ENCODE data around the gene PRKCB.
"Not testable (repeated sequence)": the region's sequence is repeated elsewhere in the genome, so short reads cannot be mapped to it uniquely, and the experiment has no call there.

PRKCB gene

DNA sequence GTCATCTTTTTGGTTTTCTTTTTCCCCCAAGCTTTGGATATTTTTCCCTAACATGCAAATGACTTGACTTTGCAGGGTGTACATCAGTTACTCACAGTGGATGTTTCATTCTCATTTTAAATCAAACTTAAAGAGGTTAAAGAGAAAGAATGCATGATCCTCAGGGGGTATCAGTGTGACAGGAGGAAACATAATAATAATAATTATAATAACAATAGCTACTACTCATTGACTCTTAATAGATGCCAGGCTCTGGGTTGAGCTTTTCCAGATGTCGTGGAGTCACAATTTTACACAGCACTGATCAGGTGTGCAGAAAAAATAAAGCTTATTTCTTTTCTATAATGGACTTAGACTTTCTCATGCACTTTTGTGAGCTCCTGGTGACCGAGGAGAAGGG, 263.1 kb downstream of the PRKCB start:
- DNase-seq (ENCODE audit: low spot score) = no peak

- no peak for DNase-seq (ENCODE audit: low spot score)
Observed at GRCh38 chr16:24101431-24101830, 265.6 kb downstream of the PRKCB start.

DNA sequence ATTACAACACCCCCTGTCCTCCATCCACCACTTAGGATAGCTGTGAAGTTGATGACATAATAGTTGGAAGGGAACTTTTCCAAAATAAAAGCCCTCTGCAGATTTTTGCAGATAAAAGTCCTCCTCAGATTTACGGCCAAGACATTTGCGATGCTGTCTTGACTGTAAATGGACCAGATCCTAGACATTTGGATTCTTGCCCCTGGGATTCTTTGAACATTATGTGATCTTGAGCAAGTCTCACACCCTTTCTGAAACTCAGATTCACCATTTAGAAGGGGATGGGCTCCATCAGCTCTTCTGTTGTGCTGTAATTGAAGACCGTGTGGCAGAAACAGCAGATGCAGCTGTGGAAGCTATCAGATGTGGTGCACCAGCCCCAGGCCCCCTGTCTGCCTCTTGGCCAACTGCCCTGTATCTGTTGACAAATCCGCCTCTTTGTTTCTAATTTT, 266.5 kb downstream of the PRKCB start:
- no peak for DNase-seq (ENCODE audit: low spot score)

DNA sequence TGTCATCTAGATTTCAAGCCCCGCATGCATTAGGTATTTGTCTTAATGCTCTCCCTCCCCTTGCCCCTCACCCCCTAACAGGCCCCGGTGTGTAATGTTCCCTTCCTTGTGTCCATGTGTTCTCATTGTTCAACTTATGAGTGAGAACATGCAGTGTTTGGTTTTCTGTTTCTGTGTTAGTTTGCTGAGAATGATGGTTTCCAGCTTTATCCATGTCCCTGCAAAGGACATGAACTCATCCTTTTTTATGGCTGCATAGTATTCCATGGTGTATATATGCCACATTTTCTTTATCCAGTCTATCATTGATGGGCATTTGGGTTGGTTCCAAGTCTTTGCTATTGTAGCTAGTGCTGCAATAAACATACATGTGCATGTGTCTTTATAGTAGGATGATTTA, 269.7 kb downstream of the PRKCB start:
- DNase-seq (ENCODE audit: low spot score) = not testable (repeated sequence)

- not testable (repeated sequence) for DNase-seq (ENCODE audit: low spot score)
Observed at GRCh38 chr16:24108090-24108489, 272.3 kb downstream of the PRKCB start.

DNA sequence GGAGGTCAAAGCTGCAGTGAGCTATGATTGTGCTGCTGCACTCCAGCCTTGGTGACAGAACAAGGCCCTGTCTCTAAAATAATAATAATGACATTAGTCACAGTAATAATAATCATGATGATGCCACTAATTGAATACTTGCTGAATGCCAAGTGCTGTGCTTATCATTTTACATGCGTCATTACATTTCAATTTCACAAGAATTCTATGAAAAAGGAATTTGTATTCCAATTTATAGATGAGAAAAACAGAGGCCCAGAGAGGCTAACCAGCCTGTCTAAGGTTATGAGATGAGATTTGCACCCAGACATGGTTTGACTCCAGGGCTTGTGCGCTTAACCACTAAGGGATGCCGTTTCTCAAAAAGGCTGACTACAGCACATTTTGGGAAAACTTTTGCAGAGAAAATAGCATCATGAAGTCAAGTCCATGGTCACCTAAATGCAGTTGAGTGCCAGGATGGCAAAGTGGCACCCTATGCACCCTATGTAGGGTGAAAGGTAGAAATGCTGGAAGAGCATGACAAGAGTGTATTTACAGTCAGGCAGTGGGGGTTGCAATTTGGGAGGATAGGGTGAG, 276.0 kb downstream of the PRKCB start:
- no peak for DNase-seq (ENCODE audit: low spot score)

DNA sequence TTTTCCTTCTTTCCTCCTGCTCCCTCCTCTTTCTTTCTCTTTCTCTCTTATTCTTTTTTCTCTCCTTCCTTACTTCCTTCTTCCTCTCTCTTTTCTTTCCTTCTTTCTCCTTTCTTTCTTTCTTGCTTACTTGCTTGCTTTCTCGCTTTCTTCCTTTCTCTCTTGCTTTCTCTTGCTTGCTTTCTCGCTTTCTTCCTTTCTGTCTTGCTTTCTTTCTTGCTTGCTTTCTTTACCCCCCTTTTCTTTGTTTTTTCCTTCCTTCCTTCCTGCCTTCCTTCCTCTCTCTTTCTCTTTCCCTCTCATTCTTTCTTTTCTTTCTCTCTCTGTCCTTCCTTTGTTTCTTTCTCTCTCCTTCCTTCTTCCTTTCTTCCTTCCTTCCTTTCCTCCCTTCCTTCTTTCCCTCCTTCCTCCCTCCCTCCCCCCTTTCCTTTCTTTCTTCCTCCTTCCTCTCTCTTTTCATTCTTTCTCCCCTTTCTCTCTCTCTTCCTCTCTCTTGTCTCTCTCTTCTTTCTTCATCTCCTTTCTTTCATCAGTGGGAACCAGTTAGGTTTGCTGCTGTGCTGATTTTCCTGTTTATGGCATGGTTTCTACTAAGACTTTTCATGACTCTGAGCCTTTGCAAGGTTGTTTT, 277.4 kb downstream of the PRKCB start:
- no peak for DNase-seq (ENCODE audit: low spot score)

DNA sequence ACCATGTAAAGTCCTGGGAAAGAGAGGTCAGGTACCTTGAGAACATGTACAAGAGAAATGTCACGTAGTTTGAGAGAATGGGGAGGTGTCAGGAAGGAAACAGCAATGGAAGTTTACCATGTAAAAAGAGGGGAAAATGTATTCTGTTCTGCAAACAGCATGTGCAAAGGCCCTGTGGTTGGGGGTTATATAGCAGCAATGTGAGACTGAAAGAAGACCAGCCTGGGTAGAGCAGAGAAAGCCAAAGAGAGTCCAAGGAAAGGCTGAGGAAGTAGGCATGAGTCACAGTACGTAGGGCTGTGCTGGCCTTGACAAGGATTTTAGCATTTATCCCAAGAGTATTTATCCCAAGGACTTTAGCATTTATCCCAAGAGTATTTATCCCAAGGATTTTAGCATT, 279.1 kb downstream of the PRKCB start:
- DNase-seq (ENCODE audit: low spot score) = no peak

DNA sequence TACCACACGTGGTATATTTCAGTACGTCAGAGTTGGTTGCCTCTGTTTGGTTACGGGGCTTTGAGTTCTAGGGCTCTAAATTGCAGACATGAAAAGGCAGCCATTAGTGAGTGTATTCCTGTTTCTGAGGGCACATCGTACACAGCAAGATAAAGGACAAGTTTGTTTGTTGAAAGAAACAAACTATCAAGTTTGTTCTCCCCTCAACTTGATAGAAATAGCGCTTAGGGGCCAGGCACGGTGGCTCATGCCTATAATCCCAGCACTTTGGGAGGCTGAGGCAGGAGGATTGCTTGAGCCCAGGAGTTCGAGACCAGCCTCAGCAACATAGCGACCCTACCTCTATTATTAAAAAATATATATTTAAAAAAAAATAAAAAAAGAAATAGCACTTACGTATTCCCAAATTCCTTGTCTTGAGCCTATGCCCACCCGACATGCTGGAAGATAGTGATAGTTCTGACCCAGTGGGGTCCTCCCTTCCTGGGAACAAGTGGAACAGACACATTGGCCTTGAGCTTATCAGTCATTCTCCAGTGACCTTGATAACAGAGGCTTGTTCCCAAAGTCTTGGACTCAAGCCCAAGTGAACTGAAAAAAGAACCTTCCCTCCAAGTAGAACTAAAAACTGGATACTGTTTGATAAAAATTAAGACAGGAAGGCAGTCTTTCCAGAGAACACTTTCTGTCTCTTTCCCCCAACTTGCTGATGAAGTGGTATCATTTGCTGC, 280.4 kb downstream of the PRKCB start:
- no peak for DNase-seq (ENCODE audit: low spot score)

DNA sequence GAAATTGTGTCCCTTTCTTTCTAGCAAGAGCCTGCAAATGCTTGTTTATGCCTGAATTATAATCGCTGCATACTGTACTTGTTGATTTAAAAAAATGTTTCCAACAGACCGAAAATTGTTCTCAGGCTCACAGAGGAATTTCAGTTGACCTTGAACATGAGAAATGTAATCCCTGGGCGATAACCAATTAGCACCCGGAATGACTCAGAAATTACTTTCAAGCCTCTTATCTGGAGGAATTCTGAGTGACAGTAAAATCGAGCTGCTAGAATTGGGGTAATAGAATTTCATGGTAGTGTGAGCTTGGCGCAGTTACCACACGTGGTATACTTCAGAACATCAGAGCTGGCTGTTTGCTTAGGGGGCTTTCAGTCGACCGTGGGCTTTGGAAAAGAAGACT, 281.2 kb downstream of the PRKCB start:
- DNase-seq (ENCODE audit: low spot score) = no peak

- no peak for DNase-seq (ENCODE audit: low spot score)
Observed at GRCh38 chr16:24117680-24118079, 281.9 kb downstream of the PRKCB start.

GRCh38 chr16:24118126-24118821, 282.5 kb downstream of the PRKCB start:
- no peak for DNase-seq (ENCODE audit: low spot score)

GRCh38 chr16:24119807-24120206, 284.0 kb downstream of the PRKCB start:
- no peak for DNase-seq (ENCODE audit: low spot score)

DNA sequence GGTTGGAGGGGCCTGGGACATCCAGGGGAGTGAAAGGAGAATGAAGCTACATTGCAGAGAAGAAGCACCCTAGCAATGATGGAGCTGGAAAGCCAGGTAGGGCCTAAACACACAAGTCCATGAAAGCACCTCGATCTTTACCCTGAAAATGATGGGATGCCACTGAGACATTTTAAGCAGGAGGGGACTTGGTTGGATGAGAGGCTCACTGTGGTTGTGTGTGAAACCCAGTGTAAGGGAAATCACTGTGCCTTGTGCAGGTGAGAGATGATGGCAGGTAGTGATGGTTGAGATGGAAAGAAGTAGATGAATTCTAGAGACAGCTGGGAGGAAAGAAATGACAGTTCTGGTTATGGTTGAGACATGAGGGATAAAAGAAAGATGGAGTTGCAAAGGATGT, 287.5 kb downstream of the PRKCB start:
- DNase-seq (ENCODE audit: low spot score) = no peak

- no peak for DNase-seq (ENCODE audit: low spot score)
Observed at GRCh38 chr16:24124291-24124690, 288.5 kb downstream of the PRKCB start.

GRCh38 chr16:24125214-24125613, 289.4 kb downstream of the PRKCB start:
- no peak for DNase-seq (ENCODE audit: low spot score)

- DNase-seq (ENCODE audit: low spot score) = no peak
Observed at GRCh38 chr16:24129412-24129918, 293.7 kb downstream of the PRKCB start.

DNA sequence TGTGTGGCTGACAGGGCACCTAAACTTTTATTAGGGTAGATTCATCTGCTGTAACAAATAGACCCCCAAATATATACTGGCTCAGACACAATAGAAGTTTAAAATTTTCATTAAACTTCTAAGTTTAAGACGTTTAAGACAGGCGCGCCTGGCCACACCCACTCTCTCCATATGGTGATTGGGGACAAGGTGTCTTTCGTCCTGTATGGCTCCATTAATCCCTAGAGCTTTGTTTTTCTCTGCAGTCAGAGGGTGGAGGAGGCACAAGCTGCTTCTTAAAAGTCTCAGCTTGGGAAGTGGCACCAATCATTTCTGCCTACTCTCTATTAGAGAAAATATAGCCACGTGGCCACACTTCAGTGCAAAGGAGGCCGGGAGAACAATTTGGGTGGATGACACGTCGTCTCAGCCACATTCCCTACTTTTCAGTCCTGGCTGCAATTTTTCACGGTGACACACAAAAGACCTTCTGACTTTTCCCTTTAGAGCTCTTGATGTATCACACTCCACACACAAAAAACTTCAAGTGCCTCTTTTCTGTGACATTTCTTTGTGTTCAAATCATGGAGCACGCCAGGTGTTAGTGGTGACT, 294.8 kb downstream of the PRKCB start:
- no peak for DNase-seq (ENCODE audit: low spot score)

GRCh38 chr16:24131294-24131693, 295.5 kb downstream of the PRKCB start:
- DNase-seq (ENCODE audit: low spot score) = no peak

DNA sequence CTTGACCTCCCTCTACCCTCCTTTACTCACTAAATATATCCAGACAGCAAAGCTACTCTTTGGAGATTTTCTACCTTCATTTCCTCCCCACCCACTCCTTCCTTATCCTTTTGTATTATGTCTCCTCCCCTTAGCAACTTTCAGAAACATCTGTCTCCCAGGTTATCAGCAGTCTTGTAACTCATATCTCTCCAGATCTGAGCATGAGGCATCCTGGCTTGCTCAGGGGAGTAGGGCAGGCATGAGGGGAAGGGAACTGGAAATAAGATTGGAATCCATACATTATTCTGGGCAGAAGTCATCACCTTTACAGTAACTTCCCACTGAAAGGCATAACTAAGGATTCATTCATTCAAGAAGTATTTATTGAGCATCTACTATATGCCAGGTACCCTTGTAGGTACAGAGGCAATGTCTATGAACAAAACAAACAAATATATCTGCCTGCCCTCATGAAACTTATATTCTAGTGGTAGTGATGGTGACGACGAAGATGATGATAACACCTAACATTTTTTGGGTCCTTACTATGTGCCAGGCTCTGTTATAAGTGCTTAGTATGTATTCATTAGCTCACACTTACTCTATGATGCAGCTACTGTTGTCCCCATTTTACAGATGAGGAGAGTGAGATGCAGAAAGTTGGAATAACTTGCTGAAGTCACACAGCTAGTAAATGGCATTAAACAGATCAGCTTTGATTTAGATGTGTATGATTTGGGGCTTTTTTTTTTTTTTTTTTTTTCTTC, 296.4 kb downstream of the PRKCB start:
- DNase-seq (ENCODE audit: low spot score) = no peak

GRCh38 chr16:24132797-24133155, 297.0 kb downstream of the PRKCB start:
- no peak for DNase-seq (ENCODE audit: low spot score)

All from SW480 (cell line).